Neural cell (in vitro differentiated cells): ENCODE measurements around the gene CAMK1D. TPM values are rescaled to one million over a fixed set of nuclear protein-coding genes. Genes with fewer than 3 reads are reported as not detected.

Experiments
- H2AFZ ChIP-seq: fragments of 200-600, 300-800 bp; sonication (generic), shearing (Covaris generic); 2 replicates; pipeline ENCODE4 v1.6.0; 2014; ENCODE audit warnings: low read depth, mild to moderate bottlenecking, antibody characterized with exemption, low read length, moderate library complexity
- H3F3A ChIP-seq: fragments of 200-600 bp; shearing (Covaris generic); 2 replicates; pipeline ENCODE4 v1.6.1; 2016; ENCODE audit warnings: mild to moderate bottlenecking, moderate library complexity, mixed read lengths, antibody characterized with exemption, low read length; ENCODE audit not compliant: insufficient read depth, poor library complexity, severe bottlenecking
- H3K27ac ChIP-seq: fragments of 200-600, 300-800 bp; sonication (generic), shearing (Covaris generic); 2 replicates; pipeline ENCODE4 v1.5.1; 2014; ENCODE audit warnings: mild to moderate bottlenecking, low read length, moderate library complexity
- H3K27me3 ChIP-seq: fragments of 300-800, 200-600 bp; sonication (generic), shearing (Covaris generic); 2 replicates; pipeline ENCODE4 v1.6.0; 2014; ENCODE audit warnings: mild to moderate bottlenecking, low read depth, low read length, moderate library complexity; ENCODE audit not compliant: insufficient read depth
- H3K36me3 ChIP-seq: fragments of 300-800, 200-600 bp; sonication (generic), shearing (Covaris generic); 2 replicates; pipeline ENCODE4 v1.5.1; 2014; ENCODE audit warnings: mild to moderate bottlenecking, antibody characterized with exemption, low read length, moderate library complexity; ENCODE audit not compliant: insufficient read depth
- H3K4me2 ChIP-seq: fragments of 300-800, 200-600 bp; sonication (generic), shearing (Covaris generic); 2 replicates; pipeline ENCODE4 v1.6.0; 2014; ENCODE audit warnings: mild to moderate bottlenecking, low read length
- H3K4me3 ChIP-seq: fragments of 300-800, 200-600 bp; sonication (generic), shearing (Covaris generic); 2 replicates; pipeline ENCODE4 v1.5.1; 2014; ENCODE audit warnings: mild to moderate bottlenecking, low read length, moderate library complexity
- H3K79me2 ChIP-seq: fragments of 200-600 bp; shearing (Covaris generic); replicated peaks from 2 replicates; pipeline ENCODE4 v1.6.0; 2014; ENCODE audit warnings: mild to moderate bottlenecking, low read length, moderate library complexity; ENCODE audit not compliant: insufficient read depth
- H3K9ac ChIP-seq: fragments of 300-800, 200-600 bp; sonication (generic), shearing (Covaris generic); 2 replicates; pipeline ENCODE4 v1.6.1; 2016; ENCODE audit warnings: mild to moderate bottlenecking, low read length, mixed read lengths
- H3K9me2 ChIP-seq: fragments of 200-600 bp; shearing (Covaris generic); 2 replicates; pipeline ENCODE4 v1.6.1; 2016; ENCODE audit warnings: mild to moderate bottlenecking, low read length, mixed read lengths; ENCODE audit not compliant: insufficient read depth
- H3K9me3 ChIP-seq: fragments of 200-600, 300-800 bp; sonication (generic), shearing (Covaris generic); 2 replicates; pipeline ENCODE4 v1.6.1; 2016; ENCODE audit warnings: mild to moderate bottlenecking, mixed run types, low read length, moderate library complexity, mixed read lengths
- H4K20me1 ChIP-seq: fragments of 200-600 bp; shearing (Covaris generic); 2 replicates; pipeline ENCODE4 v1.6.1; 2016; ENCODE audit warnings: mild to moderate bottlenecking, mixed run types; ENCODE audit not compliant: insufficient read depth
- CTCF ChIP-seq: fragments of 450-650 bp; IDR thresholded peaks from 2 replicates; pipeline ENCODE4 v1.5.1; 2014; ENCODE audit warnings: antibody characterized with exemption, mild to moderate bottlenecking, moderate library complexity; ENCODE audit not compliant: poor library complexity, severe bottlenecking
- EP300 ChIP-seq: fragments of 450-650 bp; conservative IDR thresholded peaks from 2 replicates; pipeline ENCODE4 v1.6.1; 2014; ENCODE audit warnings: antibody characterized with exemption, mild to moderate bottlenecking, moderate library complexity; ENCODE audit not compliant: poor library complexity, severe bottlenecking
- EZH2 ChIP-seq: fragments of 200-600, 300-800 bp; shearing (Covaris generic), sonication (generic); IDR thresholded peaks from 2 replicates; pipeline ENCODE4 v1.6.1; 2014; ENCODE audit warnings: antibody characterized with exemption, low read length, borderline replicate concordance, mild to moderate bottlenecking; ENCODE audit not compliant: insufficient read depth, poor library complexity, severe bottlenecking
- MXI1 ChIP-seq: fragments of 450-650 bp; conservative IDR thresholded peaks from 2 replicates; pipeline ENCODE4 v1.6.1; 2014; ENCODE audit warnings: antibody characterized with exemption, mild to moderate bottlenecking; ENCODE audit not compliant: poor library complexity, severe bottlenecking
- POLR2AphosphoS5 ChIP-seq: IDR thresholded peaks from 2 replicates; pipeline ENCODE4 v1.6.1; 2012
- RAD21 ChIP-seq: fragments of 450-650 bp; conservative IDR thresholded peaks from 2 replicates; pipeline ENCODE4 v1.6.1; 2014; ENCODE audit warnings: antibody characterized with exemption, mild to moderate bottlenecking, moderate library complexity
- REST ChIP-seq: IDR thresholded peaks from 2 replicates; pipeline ENCODE4 v1.6.1; 2012; ENCODE audit warnings: borderline replicate concordance
- SMC3 ChIP-seq: fragments of 450-650 bp; conservative IDR thresholded peaks from 2 replicates; pipeline ENCODE4 v1.6.1; 2014; ENCODE audit warnings: antibody characterized with exemption, mild to moderate bottlenecking, moderate library complexity; ENCODE audit not compliant: poor library complexity
- TAF1 ChIP-seq: IDR thresholded peaks from 2 replicates; pipeline ENCODE4 v1.6.1; 2012; ENCODE audit warnings: low read depth
- polyA plus RNA-seq: library from polyadenylated mRNA; depleted of rRNA; stranded (reverse); fragments of >200 nt; gene quantifications from 2 replicates; pipeline ENCODE4 v1.2.3, GENCODE V29; 2014

Gene CAMK1D
- polyA plus RNA-seq, 1 donor from 2014 or later: 13.8 TPM

- Histone ChIP-seq H3K27me3 (no peaks in the 10 kb centered on the region), H2AFZ (no peak overlapping the region), H3K4me3 (no peak overlapping the region), H3K27ac (no peak overlapping the region), H3F3A (no peaks in the 10 kb centered on the region), H3K9me2 (no peaks in the 10 kb centered on the region), H3K36me3 (no peaks in the 10 kb centered on the region), H3K9ac (no peak overlapping the region), H3K79me2 (no peaks in the 10 kb centered on the region), H3K9me3 (no peaks in the 10 kb centered on the region), H4K20me1 (no peaks in the 10 kb centered on the region), H3K4me2 (no peak overlapping the region)
- TF ChIP-seq REST (no peak), POLR2AphosphoS5 (no peak), CTCF (no peak), RAD21 (no peak), EZH2 (no peak), MXI1 (no peak), TAF1 (no peak), SMC3 (no peak), EP300 (no peak)
Measured at GRCh38 chr10:12772797-12773587, 423.6 kb downstream of the CAMK1D start.

GRCh38 chr10:12774204-12774894 is 425.0 kb downstream of the CAMK1D start:
- Histone ChIP-seq H3K9me3 (no peaks in the 10 kb centered on the region), H3K27me3 (no peaks in the 10 kb centered on the region), H3K27ac (no peak overlapping the region), H3K4me3 (no peak overlapping the region), H3K4me2 (no peak overlapping the region), H3K79me2 (no peaks in the 10 kb centered on the region), H3K36me3 (no peaks in the 10 kb centered on the region), H4K20me1 (no peaks in the 10 kb centered on the region), H3K9me2 (no peaks in the 10 kb centered on the region), H3K9ac (no peak overlapping the region), H3F3A (no peaks in the 10 kb centered on the region), H2AFZ (no peak overlapping the region)
- TF ChIP-seq REST: no peak
- TF ChIP-seq CTCF: no peak
- TF ChIP-seq EZH2: no peak
- no peak for TF ChIP-seq POLR2AphosphoS5
- no peak for TF ChIP-seq TAF1
- TF ChIP-seq MXI1: no peak
- TF ChIP-seq EP300: no peak
